Lower lobe of right lung (tissue), 2 donors: ENCODE measurements around the gene GRXCR1. TPM values are rescaled to one million over a fixed set of nuclear protein-coding genes. Genes with fewer than 3 reads are reported as not detected.

Source experiments
- ATAC-seq, 2 donors: fragments of 200-7000 bp; cut with Tn5 transposase; one replicate each; pipeline ENCODE4 v1.9.1; 2020 to 2022; ENCODE audit warnings: mild to moderate bottlenecking in 2 of 2, moderate library complexity in 2 of 2
- DNase-seq: peaks from one replicate; pipeline ENCODE4 v3.0.0-alpha.2; 2020
- H3K27ac ChIP-seq: fragments of 200-600 bp; one replicate; pipeline ENCODE4 v1.8.0; 2022
- H3K27me3 ChIP-seq: fragments of 200-600 bp; one replicate; pipeline ENCODE4 v1.8.0; 2022; ENCODE audit warnings: low read depth
- H3K36me3 ChIP-seq: fragments of 200-600 bp; one replicate; pipeline ENCODE4 v1.8.0; 2022; ENCODE audit warnings: mild to moderate bottlenecking
- H3K4me1 ChIP-seq: fragments of 200-600 bp; one replicate; pipeline ENCODE4 v1.8.0; 2022
- H3K4me3 ChIP-seq: fragments of 200-600 bp; one replicate; pipeline ENCODE4 v1.8.0; 2022; ENCODE audit warnings: mild to moderate bottlenecking
- H3K9me3 ChIP-seq: fragments of 200-600 bp; one replicate; pipeline ENCODE4 v1.8.0; 2022
- CTCF ChIP-seq: fragments of 200-600 bp; IDR thresholded peaks from one replicate; pipeline ENCODE4 v1.8.0; 2022; ENCODE audit warnings: antibody characterized with exemption, mild to moderate bottlenecking
- intact Hi-C: fragments of 100-400 bp; cut with DNase I; formaldehyde crosslinking; loops from one replicate; pipeline ENCODE4 v1.11.0; 2022
- total RNA-seq: library from RNA; stranded (reverse); fragmentation: NEBNext Ultra II Directional; extraction: Animal tissue kit (Norgen Biotek cat#: 25700); gene quantifications from one replicate; pipeline ENCODE4 v1.2.1, GENCODE V29; 2021
- donor health status: DM: no; HTN: yes; CAD: no; lungs with severe emphysema.

The GRXCR1 gene
- total RNA-seq, 1 donor from 2014 or later, result not detected

GRCh38 chr4:42953321-42953720, 60.8 kb downstream of the GRXCR1 start:
- DNase-seq (no peak), ATAC-seq (no peak)
- Histone ChIP-seq H3K4me1 (no peaks in the 10 kb centered on the region), H3K27ac (no peak overlapping the region), H3K27me3 (no peaks in the 10 kb centered on the region), H3K4me3 (no peak overlapping the region), H3K9me3 (no peaks in the 10 kb centered on the region), H3K36me3 (no peaks in the 10 kb centered on the region)
- intact Hi-C loops, result no loop called here
- TF ChIP-seq CTCF, result no peak

- intact Hi-C loops, result no loop called here
- Histone ChIP-seq H3K9me3 (no peaks in the 10 kb centered on the region), H3K4me3 (no peak overlapping the region), H3K4me1 (no peaks in the 10 kb centered on the region), H3K27ac (no peak overlapping the region), H3K27me3 (no peaks in the 10 kb centered on the region), H3K36me3 (no peaks in the 10 kb centered on the region)
- TF ChIP-seq CTCF, result no peak
- ATAC-seq (no peak), DNase-seq (no peak)
Observed at GRCh38 chr4:42954963-42955669, 62.6 kb downstream of the GRXCR1 start.

GRCh38 chr4:42955746-42956505, 63.4 kb downstream of the GRXCR1 start:
- Histone ChIP-seq H3K4me1 (no peaks in the 10 kb centered on the region), H3K27me3 (no peaks in the 10 kb centered on the region), H3K4me3 (no peak overlapping the region), H3K36me3 (no peaks in the 10 kb centered on the region), H3K27ac (no peak overlapping the region), H3K9me3 (no peaks in the 10 kb centered on the region)
- no peak for TF ChIP-seq CTCF
- no peak for DNase-seq
- ATAC-seq, result no peak
- intact Hi-C loops, result no loop called here

GRCh38 chr4:42965326-42965725, 72.8 kb downstream of the GRXCR1 start:
- intact Hi-C loops, result no loop called here
- no peaks in the 10 kb centered on the region for H3K9me3 ChIP-seq
- no peaks in the 10 kb centered on the region for H3K4me1 ChIP-seq
- ATAC-seq, result no peak
- TF ChIP-seq CTCF, result no peak
- no peak for DNase-seq
- no peaks in the 10 kb centered on the region for H3K36me3 ChIP-seq
- no peak overlapping the region for H3K4me3 ChIP-seq
- H3K27me3 ChIP-seq, result no peaks in the 10 kb centered on the region
- H3K27ac ChIP-seq, result no peak overlapping the region

- no peaks in the 10 kb centered on the region for H3K4me1 ChIP-seq
- H3K9me3 ChIP-seq, result peaks cover 10% of the 10 kb centered on the region
- TF ChIP-seq CTCF, result no peak
- intact Hi-C loops, result no loop called here
- no peaks in the 10 kb centered on the region for H3K27me3 ChIP-seq
- no peak overlapping the region for H3K4me3 ChIP-seq
- DNase-seq, result no peak
- no peaks in the 10 kb centered on the region for H3K36me3 ChIP-seq
- H3K27ac ChIP-seq, result no peak overlapping the region
- ATAC-seq, result no peak
Observed at GRCh38 chr4:42985976-42986375, 93.5 kb downstream of the GRXCR1 start.
